Keratinocyte (primary cell): ENCODE data around the gene KIZ. TPM values are rescaled to one million over a fixed set of nuclear protein-coding genes. Genes with fewer than 3 reads are reported as not detected.

Experiments used
- DNase-seq: peaks from one replicate; pipeline ENCODE4 v3.0.0-alpha.2; 2011; ENCODE audit warnings: low read depth, missing footprints, low spot score
- FAIRE-seq: peaks from 2 replicates; lab custom pipeline; 2011; peaks lifted over from hg19 to GRCh38; lab: Jason Lieb, UNC
- H2AFZ ChIP-seq: 2 replicates; pipeline ENCODE4 v1.6.0; 2012; ENCODE audit warnings: low read length, control low read depth, inconsistent platforms; ENCODE audit not compliant: control insufficient read depth
- H3K27ac ChIP-seq: 2 replicates; pipeline ENCODE4 v1.5.1; 2011; ENCODE audit warnings: low read length; ENCODE audit not compliant: control insufficient read depth, insufficient read depth
- H3K27me3 ChIP-seq: 3 replicates; pipeline ENCODE4 v1.6.0; 2011; ENCODE audit warnings: low read length; ENCODE audit not compliant: control insufficient read depth, insufficient read depth; ENCODE audit errors: extremely low read depth
- H3K36me3 ChIP-seq, 2 experiments: 2 replicates in 1 of 2; 3 replicates in 1 of 2; pipeline ENCODE4 v1.5.1; 2011; ENCODE audit warnings: low read length in 2 of 2, mild to moderate bottlenecking in 1 of 2; ENCODE audit not compliant: control insufficient read depth in 2 of 2, insufficient read depth in 2 of 2; ENCODE audit errors: extremely low read depth in 1 of 2
- H3K4me1 ChIP-seq: 3 replicates; pipeline ENCODE4 v1.5.1; 2011; ENCODE audit warnings: low read length; ENCODE audit not compliant: control insufficient read depth, insufficient read depth; ENCODE audit errors: extremely low read depth
- H3K4me2 ChIP-seq: 3 replicates; pipeline ENCODE4 v1.6.0; 2011; ENCODE audit warnings: low read depth, low read length; ENCODE audit not compliant: control insufficient read depth, insufficient read depth; ENCODE audit errors: extremely low read depth
- H3K4me3 ChIP-seq, 3 experiments: fragments of 200-600 bp in 1 of 3; sonication (generic) in 1 of 3; 2 replicates in 2 of 3; 3 replicates in 1 of 3; pipeline ENCODE4 v1.5.1; 2011 to 2016; ENCODE audit warnings: low read length in 3 of 3, mild to moderate bottlenecking in 3 of 3, control low read depth in 2 of 3, inconsistent platforms in 1 of 3, low read depth in 1 of 3, mixed read lengths in 1 of 3, mixed run types in 1 of 3, moderate library complexity in 1 of 3; ENCODE audit not compliant: control insufficient read depth in 2 of 3, insufficient read depth in 2 of 3; ENCODE audit errors: extremely low read depth in 1 of 3
- H3K79me2 ChIP-seq: 2 replicates; pipeline ENCODE4 v1.6.0; 2012; ENCODE audit warnings: low read length; ENCODE audit not compliant: control insufficient read depth, insufficient read depth
- H3K9ac ChIP-seq: 3 replicates; pipeline ENCODE4 v1.6.0; 2011; ENCODE audit warnings: low read length; ENCODE audit not compliant: control insufficient read depth, insufficient read depth; ENCODE audit errors: extremely low read depth
- H3K9me1 ChIP-seq: 3 replicates; pipeline ENCODE4 v1.6.0; 2011; ENCODE audit warnings: low read length; ENCODE audit not compliant: control insufficient read depth, insufficient read depth; ENCODE audit errors: extremely low read depth
- H3K9me3 ChIP-seq: 2 replicates; pipeline ENCODE4 v1.5.1; 2012; ENCODE audit warnings: low read depth, low read length; ENCODE audit not compliant: control insufficient read depth
- H4K20me1 ChIP-seq: 3 replicates; pipeline ENCODE4 v1.6.0; 2011; ENCODE audit warnings: low read length; ENCODE audit not compliant: control insufficient read depth, insufficient read depth; ENCODE audit errors: extremely low read depth
- EZH2 ChIP-seq: IDR thresholded peaks from one replicate; pipeline ENCODE4 v1.6.1; 2012; ENCODE audit warnings: inconsistent platforms, mild to moderate bottlenecking, low read length, moderate library complexity
- dilution Hi-C: fragments of 300-500 bp; cut with MboI; formaldehyde crosslinking; loops from one replicate; pipeline ENCODE4 v1.7.0; 2020; ENCODE audit warnings: low sequenced_read_pairs; ENCODE audit not compliant: extremely low pct_ligation_motif_present
- polyA plus RNA-seq, 5 experiments: library from polyadenylated mRNA; depleted of rRNA in 3 of 5; stranded (reverse) in 3 of 5; stranded (forward) in 1 of 5; unstranded in 1 of 5; fragments of >200 nt; gene quantifications; 1 replicate in 1 of 5; 2 replicates in 3 of 5; 3 replicates in 1 of 5; pipeline versions ENCODE4 v1.2.1 to v1.2.3, GENCODE V29; 2011 to 2012; ENCODE audit warnings: missing spikeins in 2 of 5, low read depth in 1 of 5, low replicate concordance in 1 of 5
- TF ChIP-seq, protein P1 (sequence below), 3 experiments: IDR thresholded peaks in 1 of 3; conservative IDR thresholded peaks in 1 of 3; optimal IDR thresholded peaks in 1 of 3; 2 replicates in 2 of 3; 3 replicates in 1 of 3; pipeline versions ENCODE3 to v1.5.1; 2011; ENCODE audit warnings: low read length in 3 of 3, mild to moderate bottlenecking in 3 of 3, moderate library complexity in 2 of 3, control low read depth in 1 of 3, inconsistent platforms in 1 of 3; ENCODE audit not compliant: insufficient read depth in 2 of 3; ENCODE audit errors: extremely low read depth in 1 of 3

KIZ gene
- polyA plus RNA-seq, 1 donor (not counting 4 experiments of a cell fraction or from before 2014, with no cell fraction given): 21.3 TPM

DNA sequence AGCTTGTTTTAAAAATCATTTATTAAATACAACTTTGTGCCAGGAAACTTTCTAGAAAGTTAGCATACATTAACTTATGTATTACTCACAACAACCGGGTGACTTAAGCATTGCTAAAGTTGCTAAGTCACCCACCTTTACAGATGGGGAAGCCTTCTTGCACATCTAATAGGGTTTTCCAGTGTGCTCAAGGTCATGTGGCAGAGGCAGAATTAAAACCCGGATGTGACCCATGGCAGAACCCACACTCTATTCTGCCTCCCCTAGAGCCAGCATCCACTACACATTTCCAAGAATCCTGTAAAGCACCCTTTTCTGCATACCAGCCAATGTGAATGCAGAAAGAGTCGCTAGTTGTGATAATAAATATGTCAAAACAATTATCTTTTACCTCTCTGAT, 33.1 kb upstream of the KIZ start:
- no peaks in the 10 kb centered on the region for H3K9me1 ChIP-seq
- no peak overlapping the region for H3K4me2 ChIP-seq
- FAIRE-seq (no peak), DNase-seq (no peak)
- H3K4me1 ChIP-seq: no peaks in the 10 kb centered on the region
- H4K20me1 ChIP-seq: no peaks in the 10 kb centered on the region
- no peaks in the 10 kb centered on the region for H3K9me3 ChIP-seq
- no peak overlapping the region for H3K9ac ChIP-seq
- peaks cover 8% of the 10 kb centered on the region for H3K27me3 ChIP-seq
- no peak overlapping the region for H3K27ac ChIP-seq
- dilution Hi-C loops: no loop called here
- H2AFZ ChIP-seq: no peak overlapping the region
- no peaks in the 10 kb centered on the region for H3K36me3 ChIP-seq
- TF ChIP-seq EZH2: no peak
- TF ChIP-seq, protein P1, sequence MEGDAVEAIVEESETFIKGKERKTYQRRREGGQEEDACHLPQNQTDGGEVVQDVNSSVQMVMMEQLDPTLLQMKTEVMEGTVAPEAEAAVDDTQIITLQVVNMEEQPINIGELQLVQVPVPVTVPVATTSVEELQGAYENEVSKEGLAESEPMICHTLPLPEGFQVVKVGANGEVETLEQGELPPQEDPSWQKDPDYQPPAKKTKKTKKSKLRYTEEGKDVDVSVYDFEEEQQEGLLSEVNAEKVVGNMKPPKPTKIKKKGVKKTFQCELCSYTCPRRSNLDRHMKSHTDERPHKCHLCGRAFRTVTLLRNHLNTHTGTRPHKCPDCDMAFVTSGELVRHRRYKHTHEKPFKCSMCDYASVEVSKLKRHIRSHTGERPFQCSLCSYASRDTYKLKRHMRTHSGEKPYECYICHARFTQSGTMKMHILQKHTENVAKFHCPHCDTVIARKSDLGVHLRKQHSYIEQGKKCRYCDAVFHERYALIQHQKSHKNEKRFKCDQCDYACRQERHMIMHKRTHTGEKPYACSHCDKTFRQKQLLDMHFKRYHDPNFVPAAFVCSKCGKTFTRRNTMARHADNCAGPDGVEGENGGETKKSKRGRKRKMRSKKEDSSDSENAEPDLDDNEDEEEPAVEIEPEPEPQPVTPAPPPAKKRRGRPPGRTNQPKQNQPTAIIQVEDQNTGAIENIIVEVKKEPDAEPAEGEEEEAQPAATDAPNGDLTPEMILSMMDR (optimal IDR thresholded peaks at IDR 0.05 in 1 of 3, IDR thresholded peaks at IDR 0.05 in 1 of 3, conservative IDR thresholded peaks at IDR 0.05 in 1 of 3; ENCODE audit: extremely low read depth in 1 of 3, insufficient read depth in 2 of 3, low read length in 3 of 3): no peak
- H3K79me2 ChIP-seq: no peaks in the 10 kb centered on the region
- no peak overlapping the region for H3K4me3 ChIP-seq

DNA sequence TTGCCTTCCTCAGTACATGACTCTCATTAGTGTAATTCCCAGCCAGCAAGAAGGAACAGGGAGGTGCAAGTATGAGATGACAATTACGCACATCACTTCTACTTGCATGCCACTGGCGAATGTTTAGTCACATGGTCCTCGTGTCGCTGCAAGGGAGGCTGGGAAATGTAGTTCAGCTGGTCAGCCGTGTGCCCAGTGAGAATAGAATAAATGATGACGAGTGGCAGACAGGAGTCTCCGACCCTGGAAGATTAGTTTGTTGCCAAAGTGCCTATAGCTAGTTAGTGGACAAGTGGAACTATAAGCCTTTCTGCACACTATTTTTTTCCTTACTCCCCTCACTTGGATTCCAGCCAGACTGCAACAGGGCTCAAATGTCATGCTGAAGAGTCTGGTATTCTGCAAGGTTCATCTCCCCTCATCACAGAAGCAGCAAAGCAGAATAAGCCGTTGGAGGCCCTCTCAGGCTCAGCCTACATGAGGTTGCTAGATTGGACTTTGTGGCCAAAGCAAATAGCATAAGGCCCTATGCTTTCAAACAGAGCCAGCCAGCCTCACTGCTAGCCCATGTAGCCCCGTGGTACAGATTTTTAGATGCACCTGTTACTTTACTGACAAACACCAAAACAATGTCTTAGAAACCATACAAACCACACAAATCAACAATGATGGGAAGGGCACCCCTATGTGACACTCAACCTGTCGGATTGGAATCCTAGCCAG, 29.4 kb upstream of the KIZ start:
- no peak for DNase-seq
- Histone ChIP-seq H3K9me3 (no peaks in the 10 kb centered on the region), H2AFZ (no peak overlapping the region), H3K36me3 (no peaks in the 10 kb centered on the region), H3K9ac (no peak overlapping the region), H3K4me3 (no peak overlapping the region), H3K27ac (no peak overlapping the region), H3K4me1 (peaks cover 11% of the 10 kb centered on the region), H3K27me3 (peaks cover 40% of the 10 kb centered on the region), H4K20me1 (no peaks in the 10 kb centered on the region), H3K9me1 (no peaks in the 10 kb centered on the region), H3K4me2 (no peak overlapping the region), H3K79me2 (no peaks in the 10 kb centered on the region)
- dilution Hi-C loops: no loop called here
- TF ChIP-seq, protein P1 (optimal IDR thresholded peaks at IDR 0.05 in 1 of 3, IDR thresholded peaks at IDR 0.05 in 1 of 3, conservative IDR thresholded peaks at IDR 0.05 in 1 of 3; ENCODE audit: extremely low read depth in 1 of 3, insufficient read depth in 2 of 3, low read length in 3 of 3): no peak
- no peak for TF ChIP-seq EZH2
- FAIRE-seq: no peak
